Measurements from ENCODE around the gene JAKMIP1. TPM values are rescaled to one million over a fixed set of nuclear protein-coding genes. Genes with fewer than 3 reads are reported as not detected.

JAKMIP1 gene
- polyA plus RNA-seq, 1 donor from 2014 or later, result 15.3 TPM

- Histone ChIP-seq H3K9me3 (ENCODE audit: low read length) (peaks cover 10% of the 10 kb centered on the region), H3F3A (ENCODE audit: insufficient read depth, low read length, poor library complexity, severe bottlenecking) (no peaks in the 10 kb centered on the region), H3K79me2 (replicated peaks; ENCODE audit: insufficient read depth, low read length) (no peaks in the 10 kb centered on the region), H3K27me3 (ENCODE audit: insufficient read depth, low read depth, low read length) (no peaks in the 10 kb centered on the region), H3K4me2 (ENCODE audit: low read length) (no peak overlapping the region), H4K20me1 (ENCODE audit: insufficient read depth) (no peaks in the 10 kb centered on the region), H3K9me2 (ENCODE audit: insufficient read depth, low read length) (no peaks in the 10 kb centered on the region), H3K36me3 (ENCODE audit: insufficient read depth, low read length) (no peaks in the 10 kb centered on the region), H2AFZ (ENCODE audit: low read depth, low read length) (no peak overlapping the region), H3K9ac (ENCODE audit: low read length) (no peak overlapping the region), H3K4me3 (ENCODE audit: low read length) (no peak overlapping the region), H3K27ac (ENCODE audit: low read length) (no peak overlapping the region)
- peak; percentile 60 for TF ChIP-seq CTCF (IDR thresholded peaks at IDR 0.05; ENCODE audit: poor library complexity, severe bottlenecking)
- TF ChIP-seq MXI1 (conservative IDR thresholded peaks at IDR 0.05; ENCODE audit: poor library complexity, severe bottlenecking), result no peak
- TF ChIP-seq SMC3 (conservative IDR thresholded peaks at IDR 0.05; ENCODE audit: poor library complexity), result peak; percentile 48
- TF ChIP-seq TAF1 (IDR thresholded peaks at IDR 0.05; ENCODE audit: low read depth), result no peak
- peak; percentile 42 for TF ChIP-seq EP300 (conservative IDR thresholded peaks at IDR 0.05; ENCODE audit: poor library complexity, severe bottlenecking)
- TF ChIP-seq RAD21 (conservative IDR thresholded peaks at IDR 0.05), result peak; percentile 65
- peak; percentile 84 for TF ChIP-seq POLR2AphosphoS5 (IDR thresholded peaks at IDR 0.05)
- TF ChIP-seq REST (IDR thresholded peaks at IDR 0.05; ENCODE audit: borderline replicate concordance), result peak; percentile 92
Observed at GRCh38 chr4:5980436-5981155, 219.8 kb downstream of the JAKMIP1 start.

GRCh38 chr4:5979981-5980380 is 220.4 kb downstream of the JAKMIP1 start:
- Histone ChIP-seq H3K4me3 (ENCODE audit: low read length) (no peak overlapping the region), H3F3A (ENCODE audit: insufficient read depth, low read length, poor library complexity, severe bottlenecking) (no peaks in the 10 kb centered on the region), H3K27ac (ENCODE audit: low read length) (no peak overlapping the region), H4K20me1 (ENCODE audit: insufficient read depth) (no peaks in the 10 kb centered on the region), H3K79me2 (replicated peaks; ENCODE audit: insufficient read depth, low read length) (no peaks in the 10 kb centered on the region), H3K36me3 (ENCODE audit: insufficient read depth, low read length) (no peaks in the 10 kb centered on the region), H3K9me3 (ENCODE audit: low read length) (peaks cover 10% of the 10 kb centered on the region), H3K9ac (ENCODE audit: low read length) (no peak overlapping the region), H2AFZ (ENCODE audit: low read depth, low read length) (no peak overlapping the region), H3K9me2 (ENCODE audit: insufficient read depth, low read length) (no peaks in the 10 kb centered on the region), H3K27me3 (ENCODE audit: insufficient read depth, low read depth, low read length) (no peaks in the 10 kb centered on the region), H3K4me2 (ENCODE audit: low read length) (no peak overlapping the region)
- peak; percentile 47 for TF ChIP-seq CTCF (IDR thresholded peaks at IDR 0.05; ENCODE audit: poor library complexity, severe bottlenecking)
- TF ChIP-seq RAD21 (conservative IDR thresholded peaks at IDR 0.05), result peak; percentile 60
- TF ChIP-seq EZH2 (IDR thresholded peaks at IDR 0.05; ENCODE audit: borderline replicate concordance, insufficient read depth, low read length, poor library complexity, severe bottlenecking), result no peak
- no peak for TF ChIP-seq POLR2AphosphoS5 (IDR thresholded peaks at IDR 0.05)
- TF ChIP-seq MXI1 (conservative IDR thresholded peaks at IDR 0.05; ENCODE audit: poor library complexity, severe bottlenecking), result no peak
- TF ChIP-seq SMC3 (conservative IDR thresholded peaks at IDR 0.05; ENCODE audit: poor library complexity), result peak; percentile 34

Data from neural cell (in vitro differentiated cells).